Activated CD8-positive, alpha-beta memory T cell treated with anti-CD3 and anti-CD28 coated beads, Interleukin-2, amount 50 U/mL, for 24 hours (primary cell): ENCODE data around the gene HIRA.
"Not testable (repeated sequence)": the region's sequence is repeated elsewhere in the genome, so short reads cannot be mapped to it uniquely, and the experiment has no call there.

Experiments used
- DNase-seq: peaks from one replicate; pipeline ENCODE4 v3.0.0-alpha.2; 2020; ENCODE audit errors: extremely low read depth

The HIRA gene

DNA sequence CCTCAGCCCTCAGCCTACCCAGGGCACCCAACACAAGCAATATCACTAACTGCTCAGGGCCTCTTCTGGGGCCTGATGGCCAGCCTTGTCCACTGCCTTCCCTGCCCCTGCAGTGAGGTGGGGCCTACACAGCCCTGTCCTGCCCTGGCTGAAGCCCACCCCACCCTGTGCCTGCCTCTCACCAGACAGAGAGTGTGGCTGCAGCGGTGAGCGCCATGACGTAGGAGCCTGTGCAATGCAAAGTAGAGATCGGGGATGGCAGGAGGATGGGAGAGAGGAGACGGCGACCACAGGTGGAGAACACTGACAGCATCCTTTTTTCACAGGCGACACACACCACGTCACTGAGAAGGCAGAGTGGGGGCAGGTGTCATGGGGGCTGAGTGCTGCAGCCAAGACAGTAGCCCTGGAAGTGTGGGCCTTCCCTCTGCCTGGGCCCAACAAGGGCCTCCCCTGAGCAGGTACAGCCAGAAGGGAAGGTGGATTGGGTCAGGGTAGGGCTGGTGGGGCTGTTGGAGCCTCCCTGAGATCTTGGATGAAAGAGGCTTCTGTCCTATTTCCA is 74.7 kb downstream of the HIRA start:
- no peak for DNase-seq

- no peak for DNase-seq
Observed at GRCh38 chr22:19355413-19356157, 75.9 kb downstream of the HIRA start.

DNA sequence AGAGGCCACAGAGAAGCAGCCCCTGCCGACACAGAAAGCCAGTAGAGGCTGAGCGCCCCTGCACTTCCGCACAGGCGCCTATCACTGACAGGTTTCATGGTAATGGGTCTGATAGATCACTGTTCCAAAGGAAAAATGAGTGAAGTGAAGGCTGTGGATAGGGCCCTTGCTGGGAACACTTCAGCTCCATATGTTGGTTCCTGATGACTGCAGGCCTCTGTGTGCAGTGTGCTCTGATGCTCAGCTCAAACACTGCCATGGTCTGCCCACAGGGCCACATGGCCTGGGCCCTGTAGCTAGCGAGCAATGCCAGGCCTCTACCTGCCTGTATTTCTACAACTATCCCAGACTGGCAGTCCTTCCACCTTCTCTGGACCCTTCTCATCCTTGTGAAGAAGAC is 77.3 kb downstream of the HIRA start:
- no peak for DNase-seq

DNA sequence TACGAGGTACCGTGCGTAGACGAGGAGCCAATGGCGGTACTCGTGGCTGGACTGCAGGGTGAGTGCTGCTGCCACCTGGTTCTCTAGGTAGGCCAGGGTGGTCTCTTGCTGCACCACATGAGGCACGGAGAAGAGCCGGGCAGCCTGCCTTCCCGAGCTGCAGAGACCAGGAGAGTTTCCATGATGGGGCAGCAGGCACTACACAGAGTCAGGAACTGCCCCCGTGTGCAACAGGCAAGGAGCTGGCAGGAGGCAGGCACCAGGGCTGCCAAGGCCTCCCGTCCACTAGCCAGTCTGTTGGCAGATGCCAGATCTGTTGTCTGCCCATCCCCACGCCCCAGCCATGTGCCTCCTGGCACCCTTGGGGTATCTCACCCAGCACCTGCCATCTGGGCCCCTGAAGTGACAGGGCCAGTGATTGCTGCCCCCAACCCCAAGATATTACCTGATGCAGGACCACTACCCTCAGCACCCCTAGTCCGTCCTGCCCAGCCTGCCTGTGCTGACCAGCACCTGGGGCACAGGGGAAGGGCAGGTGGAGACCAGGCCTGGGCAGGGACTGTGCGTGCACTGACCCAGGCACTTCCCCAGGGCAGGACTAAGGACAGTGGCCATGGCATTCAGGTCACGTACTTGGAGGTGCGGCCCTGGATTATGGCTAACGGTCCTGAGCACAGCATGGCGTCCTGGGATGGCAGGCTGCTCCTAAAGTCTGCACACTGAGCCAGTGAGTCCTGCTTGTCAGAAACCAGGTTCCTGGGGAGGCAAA is 78.0 kb downstream of the HIRA start:
- DNase-seq, result no peak

- no peak for DNase-seq
Observed at GRCh38 chr22:19352766-19353165, 78.8 kb downstream of the HIRA start.

- no peak for DNase-seq
Observed at GRCh38 chr22:19352217-19352616, 79.3 kb downstream of the HIRA start.

- no peak for DNase-seq
Observed at GRCh38 chr22:19351604-19352003, 79.9 kb downstream of the HIRA start.

- DNase-seq, result no peak
Observed at GRCh38 chr22:19350947-19351346, 80.6 kb downstream of the HIRA start.

- no peak for DNase-seq
Observed at GRCh38 chr22:19350476-19350859, 81.1 kb downstream of the HIRA start.

DNA sequence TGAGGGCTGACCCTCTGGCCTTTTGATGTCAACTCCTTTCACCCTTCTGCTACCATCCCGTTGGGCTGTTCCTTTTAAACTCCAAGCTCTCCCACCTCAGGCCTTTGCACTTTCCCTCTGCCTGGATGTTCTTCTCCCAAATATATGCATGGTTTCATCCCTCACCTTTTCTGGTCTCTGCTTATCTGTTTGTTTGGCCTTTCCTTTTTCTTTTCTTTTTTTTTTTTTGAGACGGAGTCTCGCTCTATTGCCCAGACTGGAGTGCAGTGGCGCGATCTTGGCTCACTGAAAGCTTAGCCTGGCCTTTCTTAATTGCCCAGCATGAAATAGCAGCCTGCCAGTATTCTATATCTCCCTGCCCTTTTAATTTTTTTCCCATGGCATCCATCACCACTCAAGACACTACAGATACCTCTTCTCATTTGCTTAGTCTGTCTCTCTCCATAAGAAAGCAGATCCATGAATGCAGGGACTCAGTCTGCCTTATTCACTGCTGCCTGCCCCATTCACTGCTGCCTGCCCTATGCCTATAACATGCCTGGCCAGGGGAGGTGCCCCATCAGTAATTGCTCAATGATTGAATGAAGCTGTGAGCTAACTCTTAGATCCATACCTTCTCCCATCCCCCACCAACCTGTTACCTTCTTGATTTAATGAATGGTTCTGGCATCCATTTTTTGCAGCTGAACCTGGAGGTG is 81.6 kb downstream of the HIRA start:
- DNase-seq, result no peak

GRCh38 chr22:19346677-19347265 is 84.8 kb downstream of the HIRA start:
- DNase-seq, result no peak

GRCh38 chr22:19344420-19344819 is 87.1 kb downstream of the HIRA start:
- DNase-seq, result no peak

DNA sequence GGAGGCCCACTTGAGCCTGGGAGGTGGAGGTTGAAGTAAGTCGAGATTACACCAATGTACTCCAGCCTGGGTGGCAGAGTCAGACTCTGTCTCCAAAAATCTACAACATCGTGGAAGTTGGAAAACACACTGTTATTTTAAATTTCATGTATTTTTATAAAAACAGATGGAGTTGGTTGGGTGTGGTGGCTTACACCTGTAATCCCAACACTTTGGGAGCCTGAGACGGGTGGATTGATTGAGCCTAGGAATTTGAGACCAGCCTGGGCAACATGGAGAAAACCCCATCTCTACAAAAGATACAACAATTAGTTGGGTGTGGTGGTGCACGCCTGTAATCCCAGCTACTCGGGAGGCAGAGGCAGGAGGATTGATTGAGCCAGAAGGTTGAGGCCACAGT is 88.1 kb downstream of the HIRA start:
- DNase-seq, result no peak

GRCh38 chr22:19341500-19341899 is 90.0 kb downstream of the HIRA start:
- no peak for DNase-seq

DNA sequence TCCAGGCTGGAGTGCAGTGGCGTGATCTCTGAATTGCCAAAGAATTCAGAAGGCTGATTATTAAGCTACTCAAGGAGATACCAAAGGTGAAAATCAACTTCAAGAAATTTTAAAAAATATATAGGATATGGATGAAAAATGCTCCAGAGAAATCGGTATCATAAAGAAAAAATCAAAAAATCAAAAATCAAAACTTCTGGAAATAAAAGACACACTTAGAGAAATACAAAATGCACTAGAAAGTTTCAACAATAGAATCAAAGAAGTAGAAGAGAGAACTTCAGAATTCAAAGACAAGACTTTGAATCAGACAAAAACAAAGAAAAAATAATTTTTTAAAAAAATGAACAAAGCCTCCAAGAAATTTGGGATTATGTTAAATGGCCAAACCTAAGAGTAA is 94.4 kb downstream of the HIRA start:
- no peak for DNase-seq

GRCh38 chr22:19336133-19337075 is 95.1 kb downstream of the HIRA start:
- DNase-seq, result no peak

DNA sequence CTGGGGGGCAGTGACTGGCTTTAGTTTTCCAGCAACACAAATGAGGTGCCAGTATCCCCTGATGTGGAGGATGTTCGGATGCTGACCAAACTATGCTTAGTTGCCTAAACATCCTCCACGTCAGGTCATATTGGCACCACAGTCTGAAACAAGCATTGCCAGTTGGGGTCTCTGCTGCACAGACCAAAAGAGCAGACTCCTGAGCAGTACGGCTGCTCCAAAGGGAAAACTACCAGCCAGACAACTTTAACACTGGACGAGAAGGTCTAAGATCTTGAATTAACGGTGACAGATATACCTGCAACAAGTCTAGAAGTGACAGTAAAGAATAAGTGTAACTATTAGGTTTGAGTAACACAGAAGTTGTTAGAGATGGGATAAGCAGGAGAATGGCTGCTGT is 99.6 kb downstream of the HIRA start:
- no peak for DNase-seq

DNA sequence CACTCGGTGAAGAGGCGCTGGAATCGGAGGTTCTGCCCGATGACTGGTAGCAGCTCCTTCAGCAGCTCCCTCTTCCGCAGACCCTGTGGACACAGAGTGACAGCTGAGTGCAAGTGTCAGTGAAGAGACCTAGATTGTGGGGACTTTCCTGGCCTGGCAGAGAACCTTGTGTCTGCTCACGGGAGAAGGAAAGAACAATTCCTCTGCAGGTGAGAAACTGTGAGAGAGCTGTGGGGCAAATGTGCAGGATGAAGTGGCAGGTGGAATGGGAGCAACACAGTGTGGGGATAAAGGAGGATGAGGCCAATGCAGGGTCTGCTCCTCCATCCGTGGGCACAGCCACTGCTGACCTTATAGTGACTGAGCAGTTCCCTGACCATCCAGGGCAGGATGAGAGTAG is 100.1 kb downstream of the HIRA start:
- DNase-seq, result no peak

GRCh38 chr22:19330865-19331418 is 100.6 kb downstream of the HIRA start:
- no peak for DNase-seq

DNA sequence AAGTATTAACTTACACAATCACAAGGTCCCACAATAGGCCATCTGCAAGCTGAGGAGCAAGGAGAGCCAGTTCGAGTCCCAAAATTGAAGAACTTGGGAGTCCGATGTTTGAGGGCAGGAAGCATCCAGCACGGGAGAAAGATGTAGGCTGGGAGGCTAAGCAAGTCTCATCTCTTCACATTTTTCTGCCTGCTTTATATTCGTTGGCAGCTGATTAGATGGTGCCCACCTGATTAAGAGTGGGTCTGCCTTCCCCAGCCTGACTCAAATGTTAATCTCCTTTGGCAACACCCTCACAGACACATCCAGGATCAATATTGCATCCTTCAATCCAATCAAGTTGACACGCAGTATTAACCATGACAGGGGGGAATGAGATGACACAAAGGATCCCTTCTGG is 101.3 kb downstream of the HIRA start:
- DNase-seq, result not testable (repeated sequence)

- no peak for DNase-seq
Observed at GRCh38 chr22:19329454-19329853, 102.1 kb downstream of the HIRA start.
